HK-2 (cell line): ENCODE results near the gene JAM2.
A peak's percentile ranks its signal among the peaks of the same experiment; 100 is the strongest.
"Not testable (repeated sequence)": the region's sequence is repeated elsewhere in the genome, so short reads cannot be mapped to it uniquely, and the experiment has no call there.

Experiments used
- DNase-seq: peaks from one replicate; pipeline ENCODE4 v3.0.0-alpha.2; 2018; ENCODE audit not compliant: unreplicated experiment

The JAM2 gene

GRCh38 chr21:25638660-25639550 is at the start of gene JAM2:
Gene JAM2 (plus strand): TSS chr21:25639258. CDS start chr21:25639822, 564 bp downstream.
- DNase-seq, result peak; percentile 8

GRCh38 chr21:25589887-25590286 is 49.2 kb upstream of the JAM2 start:
- no peak for DNase-seq

- DNase-seq, result peak; percentile 79
These were observed 31.7 kb upstream of the JAM2 start, which contains the start of gene MRPL39 for GRCh38 chr21:25607151-25608043. Gene MRPL39 (minus strand): TSS chr21:25607481. CDS start chr21:25607475, 6 bp downstream.

- DNase-seq, result peak; percentile 65
These were observed 30.9 kb upstream of the JAM2 start for GRCh38 chr21:25608044-25608737.

- no peak for DNase-seq
These were observed 24.6 kb upstream of the JAM2 start for GRCh38 chr21:25614441-25614840.

- DNase-seq, result no peak
These were observed 23.2 kb upstream of the JAM2 start for GRCh38 chr21:25615880-25616279.

GRCh38 chr21:25619198-25619597 is 19.9 kb upstream of the JAM2 start:
- DNase-seq, result no peak

GRCh38 chr21:25624511-25624910 is 14.5 kb upstream of the JAM2 start:
- no peak for DNase-seq

- DNase-seq, result no peak
These were observed 14.0 kb upstream of the JAM2 start for GRCh38 chr21:25625036-25625435.

- not testable (repeated sequence) for DNase-seq
These were observed 13.1 kb upstream of the JAM2 start for GRCh38 chr21:25625776-25626555.

GRCh38 chr21:25626757-25627156 is 12.3 kb upstream of the JAM2 start:
- DNase-seq, result no peak

- no peak for DNase-seq
These were observed 6.8 kb upstream of the JAM2 start for GRCh38 chr21:25632296-25632695.

GRCh38 chr21:25635310-25635709 is 3.7 kb upstream of the JAM2 start:
- DNase-seq, result no peak

GRCh38 chr21:25636727-25637126 is 2.3 kb upstream of the JAM2 start:
- DNase-seq, result no peak

GRCh38 chr21:25637851-25638659 is 1.0 kb upstream of the JAM2 start:
- no peak for DNase-seq

- DNase-seq, result peak; percentile 26
These were observed 618 bp downstream of the JAM2 start for GRCh38 chr21:25639551-25640201.

- DNase-seq, result no peak
These were observed 1.3 kb downstream of the JAM2 start for GRCh38 chr21:25640202-25640942.

- no peak for DNase-seq
These were observed 1.9 kb downstream of the JAM2 start for GRCh38 chr21:25640943-25641292.

- no peak for DNase-seq
These were observed 4.4 kb downstream of the JAM2 start for GRCh38 chr21:25643486-25643885.
